H1 (cell line): ENCODE results near the gene PIK3R3. TPM values are rescaled to one million over a fixed set of nuclear protein-coding genes. Genes with fewer than 3 reads are reported as not detected.

Experiments used
- CTCF ChIA-PET: fragments of 300-600 bp; sonication (Branson Sonifier 250); formaldehyde crosslinking; loops from one replicate; lab custom pipeline; 2021; ENCODE audit not compliant: partially characterized antibody; lab: Charles Lee
- POLR2A ChIA-PET: fragments of 300-600 bp; sonication (Branson Sonifier 250); formaldehyde crosslinking; loops from one replicate; lab custom pipeline; 2021; ENCODE audit warnings: inconsistent platforms; ENCODE audit not compliant: partially characterized antibody; lab: Charles Lee
- DNase-seq, 2 experiments: peaks; one replicate each; pipeline versions ENCODE4 v3.0.0 to v3.0.0-alpha.2; 2010 to 2022; ENCODE audit warnings: low spot score in 2 of 2, low read depth in 1 of 2, mixed read lengths in 1 of 2
- FAIRE-seq: peaks from 2 replicates; lab custom pipeline; 2011; peaks lifted over from hg19 to GRCh38; lab: Jason Lieb, UNC
- H2AFZ ChIP-seq: 2 replicates; pipeline ENCODE4 v1.8.1; 2012; ENCODE audit warnings: low read length, inconsistent platforms
- H2AK5ac ChIP-seq: 2 replicates; pipeline ENCODE4 v1.6.1; 2013; ENCODE audit warnings: low read depth, low read length
- H2BK120ac ChIP-seq: replicated peaks from 2 replicates; pipeline ENCODE3; 2013; ENCODE audit warnings: low read depth, low read length, inconsistent platforms
- H2BK12ac ChIP-seq: 2 replicates; pipeline ENCODE4 v1.6.1; 2013; ENCODE audit warnings: low read depth, low read length
- H2BK15ac ChIP-seq: 2 replicates; pipeline ENCODE4 v1.6.1; 2013; ENCODE audit warnings: low read length
- H2BK20ac ChIP-seq: 2 replicates; pipeline ENCODE4 v1.6.1; 2013; ENCODE audit warnings: low read length
- H2BK5ac ChIP-seq: 2 replicates; pipeline ENCODE4 v1.6.1; 2013; ENCODE audit warnings: low read depth, low read length
- H3K14ac ChIP-seq: 2 replicates; pipeline ENCODE4 v1.6.1; 2013; ENCODE audit warnings: inconsistent platforms; ENCODE audit not compliant: insufficient read length
- H3K18ac ChIP-seq: 2 replicates; pipeline ENCODE4 v1.6.1; 2013; ENCODE audit warnings: low read length; ENCODE audit errors: extremely low read depth
- H3K23ac ChIP-seq: 2 replicates; pipeline ENCODE4 v1.6.1; 2013; ENCODE audit warnings: inconsistent platforms; ENCODE audit not compliant: insufficient read length
- H3K23me2 ChIP-seq: 2 replicates; pipeline ENCODE4 v1.6.1; 2013; ENCODE audit warnings: low read depth, low read length
- H3K27ac ChIP-seq: 2 replicates; pipeline ENCODE4 v1.6.1; 2011; ENCODE audit warnings: low read depth, low read length, inconsistent platforms
- H3K27me3 ChIP-seq, 4 experiments: replicated peaks in 1 of 4; 1 replicate in 1 of 4; 2 replicates in 3 of 4; pipeline versions ENCODE4 v1.6.1 to v1.8.1; 2011 to 2013; ENCODE audit warnings: low read length in 3 of 4, mild to moderate bottlenecking in 3 of 4, inconsistent platforms in 2 of 4, mixed read lengths in 2 of 4, moderate library complexity in 1 of 4; ENCODE audit not compliant: control insufficient read depth in 3 of 4, insufficient read depth in 3 of 4; ENCODE audit errors: extremely low read depth in 1 of 4
- H3K36me3 ChIP-seq, 4 experiments: 2 replicates each; pipeline versions ENCODE4 v1.6.1 to v1.8.1; 2011 to 2013; ENCODE audit warnings: mild to moderate bottlenecking in 4 of 4, low read length in 3 of 4, moderate library complexity in 2 of 4, control low read depth in 1 of 4, inconsistent platforms in 1 of 4; ENCODE audit not compliant: insufficient read depth in 4 of 4, control insufficient read depth in 2 of 4
- H3K4ac ChIP-seq: replicated peaks from 2 replicates; pipeline ENCODE3; 2013; ENCODE audit warnings: low read length, low read depth, mixed read lengths, inconsistent platforms; ENCODE audit not compliant: insufficient read length
- H3K4me1 ChIP-seq, 4 experiments: replicated peaks in 1 of 4; 1 replicate in 1 of 4; 2 replicates in 3 of 4; pipeline versions ENCODE4 v1.6.1 to v1.8.1; 2011 to 2013; ENCODE audit warnings: low read length in 3 of 4, inconsistent platforms in 2 of 4, mixed read lengths in 1 of 4; ENCODE audit not compliant: insufficient read depth in 4 of 4, control insufficient read depth in 3 of 4
- H3K4me2 ChIP-seq, 2 experiments: 2 replicates each; pipeline versions ENCODE4 v1.6.1 to v1.8.1; 2011 to 2013; ENCODE audit warnings: low read depth in 2 of 2, low read length in 2 of 2, control low read depth in 1 of 2, inconsistent platforms in 1 of 2, mild to moderate bottlenecking in 1 of 2; ENCODE audit not compliant: insufficient read depth in 1 of 2
- H3K4me3 ChIP-seq, 4 experiments: fragments of 200-600, 300-600 bp in 1 of 4; sonication (generic), shearing (Covaris generic), sonication (Bioruptor Twin) in 1 of 4; 2 replicates each; pipeline versions ENCODE4 v1.5.1 to v1.8.1; 2011 to 2016; ENCODE audit warnings: low read length in 4 of 4, low read depth in 3 of 4, control low read depth in 2 of 4, inconsistent platforms in 2 of 4, mild to moderate bottlenecking in 2 of 4, mixed read lengths in 1 of 4, moderate library complexity in 1 of 4; ENCODE audit not compliant: insufficient read depth in 2 of 4; ENCODE audit errors: extremely low read depth in 1 of 4
- H3K56ac ChIP-seq: replicated peaks from 2 replicates; pipeline ENCODE3; 2013; ENCODE audit warnings: low read depth, mild to moderate bottlenecking, mixed read lengths, low read length, inconsistent platforms; ENCODE audit not compliant: insufficient read length
- H3K79me1 ChIP-seq: 2 replicates; pipeline ENCODE4 v1.6.1; 2013; ENCODE audit warnings: low read depth, low read length, control low read depth
- H3K79me2 ChIP-seq, 2 experiments: 2 replicates each; pipeline versions ENCODE4 v1.6.1 to v1.8.1; 2012 to 2013; ENCODE audit warnings: low read length in 2 of 2, mild to moderate bottlenecking in 2 of 2, inconsistent platforms in 1 of 2; ENCODE audit not compliant: insufficient read depth in 2 of 2, control insufficient read depth in 1 of 2
- H3K9ac ChIP-seq, 4 experiments: replicated peaks in 1 of 4; 1 replicate in 1 of 4; 2 replicates in 3 of 4; pipeline versions ENCODE4 v1.6.1 to v1.8.1; 2011 to 2013; ENCODE audit warnings: low read depth in 3 of 4, low read length in 3 of 4, control low read depth in 2 of 4, mild to moderate bottlenecking in 2 of 4, moderate library complexity in 2 of 4, inconsistent platforms in 1 of 4; ENCODE audit errors: extremely low read depth in 1 of 4
- H3K9me3 ChIP-seq, 2 experiments: 2 replicates each; pipeline versions ENCODE4 v1.6.1 to v1.8.1; 2012 to 2013; ENCODE audit warnings: mild to moderate bottlenecking in 2 of 2, moderate library complexity in 2 of 2, control low read depth in 1 of 2, inconsistent platforms in 1 of 2, low read depth in 1 of 2, low read length in 1 of 2, mixed read lengths in 1 of 2; ENCODE audit not compliant: insufficient read depth in 2 of 2
- H4K20me1 ChIP-seq, 2 experiments: replicated peaks in 1 of 2; 2 replicates each; pipeline versions ENCODE3 to v1.8.1; 2011 to 2013; ENCODE audit warnings: inconsistent platforms in 2 of 2, low read length in 2 of 2, mild to moderate bottlenecking in 1 of 2; ENCODE audit not compliant: insufficient read depth in 2 of 2, control insufficient read depth in 1 of 2
- H4K5ac ChIP-seq: 2 replicates; pipeline ENCODE4 v1.6.1; 2013; ENCODE audit warnings: low read length, low read depth, mixed read lengths, inconsistent platforms; ENCODE audit not compliant: insufficient read length
- H4K8ac ChIP-seq: 2 replicates; pipeline ENCODE4 v1.8.0; 2013; ENCODE audit warnings: mild to moderate bottlenecking, moderate library complexity, low read length, inconsistent platforms; ENCODE audit not compliant: insufficient read depth; ENCODE audit errors: extremely low read depth
- H4K91ac ChIP-seq: replicated peaks from 2 replicates; pipeline ENCODE3; 2013; ENCODE audit warnings: low read length, mixed read lengths, inconsistent platforms; ENCODE audit not compliant: insufficient read length
- CHD1 ChIP-seq: IDR thresholded peaks from 2 replicates; pipeline ENCODE4 v1.6.1; 2012; ENCODE audit warnings: low read depth, low read length, improper control_type of control experiment
- EGR1 ChIP-seq: IDR thresholded peaks from 2 replicates; pipeline ENCODE4 v1.6.1; 2011; ENCODE audit warnings: low read depth, low read length, borderline replicate concordance
- EZH2 ChIP-seq: fragments of 200-600 bp; sonication (generic); IDR thresholded peaks from 2 replicates; pipeline ENCODE4 v1.7.1; 2012; ENCODE audit warnings: low read depth, mild to moderate bottlenecking, moderate library complexity, low read length, inconsistent platforms; ENCODE audit not compliant: severe bottlenecking
- GTF2F1 ChIP-seq: IDR thresholded peaks from 2 replicates; pipeline ENCODE4 v1.6.1; 2012; ENCODE audit warnings: low read depth, low read length, improper control_type of control experiment, borderline replicate concordance
- KDM5A ChIP-seq: fragments of 200-600 bp; IDR thresholded peaks from 2 replicates; pipeline ENCODE4 v1.7.1; 2012; ENCODE audit warnings: mild to moderate bottlenecking, low read length, inconsistent platforms, mixed read lengths
- NRF1 ChIP-seq: IDR thresholded peaks from 2 replicates; pipeline ENCODE4 v1.6.1; 2011; ENCODE audit warnings: mild to moderate bottlenecking, low read depth, low read length, improper control_type of control experiment
- POU5F1 ChIP-seq: IDR thresholded peaks from 2 replicates; pipeline ENCODE4 v1.6.1; 2011; ENCODE audit warnings: low read depth, mild to moderate bottlenecking, low read length, moderate library complexity
- RFX5 ChIP-seq: IDR thresholded peaks from 2 replicates; pipeline ENCODE4 v1.6.1; 2011; ENCODE audit warnings: low read depth, low read length, improper control_type of control experiment, borderline replicate concordance
- SRF ChIP-seq: IDR thresholded peaks from 2 replicates; pipeline ENCODE4 v1.6.1; 2011; ENCODE audit warnings: mild to moderate bottlenecking, low read depth, low read length, moderate library complexity
- TCF12 ChIP-seq: IDR thresholded peaks from 2 replicates; pipeline ENCODE4 v1.6.1; 2011; ENCODE audit warnings: low read depth, mild to moderate bottlenecking, low read length
- WGBS, 2 experiments: shearing (Covaris generic) in 1 of 2; methylation state at CpG; one replicate each; pipeline versions ENCODE4 v1.1.6 to v1.1.7; 2013 to 2015; ENCODE audit warnings: low lambda C conversion rate in 2 of 2, mixed read lengths in 2 of 2, inconsistent platforms in 1 of 2, low coverage in 1 of 2, missing lambda C conversion rate in 1 of 2; ENCODE audit not compliant: insufficient replicate concordance in 2 of 2, insufficient coverage in 1 of 2, insufficient read length in 1 of 2; ENCODE audit errors: extremely low coverage in 1 of 2, missing lambda C conversion rate in 1 of 2; 5-methylcytosine and 5-hydroxymethylcytosine counted together
- polyA plus RNA-seq, 7 experiments: library from polyadenylated mRNA; depleted of rRNA in 3 of 7; stranded (reverse) in 5 of 7; unstranded in 2 of 7; fragments of >200 nt in 5 of 7; fragments of 200-250 nt in 2 of 7; gene quantifications; 1 replicate in 5 of 7; 2 replicates in 1 of 7; 4 replicates in 1 of 7; pipeline versions ENCODE4 v1.2.1 to v1.2.3, GENCODE V29; 2011 to 2013; ENCODE audit warnings: missing spikeins in 2 of 7, mixed read lengths in 2 of 7
- total RNA-seq: library from RNA; stranded (reverse); fragmentation: NEBNext Ultra II Directional; extraction: Animal tissue kit (Norgen Biotek cat#: 25700); gene quantifications from 2 replicates; pipeline ENCODE4 v1.2.1, GENCODE V29; 2021

PIK3R3 gene
- total and polyA plus RNA-seq, 2 of the 8 experiments (the other 6 are each of a cell fraction or from before 2014, with no cell fraction given), result 5.3 to 13.6 TPM

DNA sequence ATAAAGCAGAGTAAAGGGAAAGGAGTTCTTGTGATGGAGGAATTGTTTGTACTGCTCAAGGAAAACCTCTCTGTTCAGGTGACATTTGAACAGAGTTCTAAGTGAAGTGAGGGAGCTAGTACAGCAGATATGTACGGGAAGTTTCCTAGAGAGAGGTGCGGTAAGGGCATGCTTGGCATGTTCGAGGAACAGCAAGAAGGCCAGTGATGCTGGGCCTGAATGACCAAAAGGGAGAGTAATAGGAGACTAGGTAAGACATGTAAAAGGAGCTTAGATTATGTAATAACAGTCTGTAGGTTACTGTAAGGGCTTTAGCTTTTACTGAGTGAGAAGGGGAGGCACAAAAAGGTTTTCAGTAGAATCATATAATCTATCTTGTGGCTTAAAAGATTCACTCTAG lies 63.9 kb downstream of the PIK3R3 start:
- Histone ChIP-seq H3K79me1 (no peaks in the 10 kb centered on the region), H3K27ac (no peak overlapping the region), H3K79me2 (no peaks in the 10 kb centered on the region), H3K4me2 (no peak overlapping the region), H2BK20ac (no peak overlapping the region), H3K4ac (no peak overlapping the region), H2BK15ac (no peak overlapping the region), H3K9me3 (no peaks in the 10 kb centered on the region), H3K4me3 (no peak overlapping the region), H4K20me1 (no peaks in the 10 kb centered on the region), H3K23me2 (no peaks in the 10 kb centered on the region; the same call in 1 of the 2 replicates), H3K23ac (no peak overlapping the region), H2BK5ac (no peak overlapping the region), H2AFZ (no peak overlapping the region), H4K91ac (no peak overlapping the region), H3K56ac (no peak overlapping the region), H2BK12ac (no peak overlapping the region), H3K14ac (no peak overlapping the region), H2BK120ac (no peak overlapping the region), H3K4me1 (no peaks in the 10 kb centered on the region), H4K5ac (no peak overlapping the region), H3K27me3 (no peaks in the 10 kb centered on the region), H3K18ac (no peak overlapping the region), H4K8ac (no peak overlapping the region), H3K9ac (no peak overlapping the region), H3K36me3 (no peaks in the 10 kb centered on the region; a peak in 2 of 8 replicates), H2AK5ac (no peak overlapping the region)
- TF ChIP-seq NRF1 (no peak), POU5F1 (no peak), GTF2F1 (no peak), TCF12 (no peak), RFX5 (no peak), SRF (no peak), CHD1 (no peak), EGR1 (no peak), EZH2 (no peak), KDM5A (no peak)
- ChIA-PET POLR2A (no interaction called here), CTCF (interaction anchor here (1.4 kb wide), 1 partner anchor 139 kb away, joined by 3 read pairs; no protein-coding TSS in a partner anchor)
- FAIRE-seq (no peak), DNase-seq (no peak)
- 87% methylated on average over 3 of the region's 3 CpGs; no CpG with 5 or more reads in 1 of the 2 experiments for WGBS, 2 experiments
